A673 (cell line): ENCODE results near the gene SEL1L3. TPM values are rescaled to one million over a fixed set of nuclear protein-coding genes. Genes with fewer than 3 reads are reported as not detected.

Experiments
- BruUV-seq: library from RNA; stranded (reverse); fragments of 400-500 nt; replicated peaks from 2 replicates; lab custom pipeline; 2021; lab: Mats Ljungman, UMichigan
- CTCF ChIA-PET: fragments of 300-600 bp; sonication (Branson Sonifier 250); formaldehyde crosslinking; loops from one replicate; lab custom pipeline; 2022; ENCODE audit warnings: antibody characterized with exemption; lab: Charles Lee
- POLR2A ChIA-PET: fragments of 300-600 bp; sonication (Branson Sonifier 250); formaldehyde crosslinking; loops from one replicate; lab custom pipeline; 2022; ENCODE audit warnings: antibody characterized with exemption; ENCODE audit not compliant: low non-redundant PET; lab: Charles Lee
- DNase-seq: peaks from one replicate; pipeline ENCODE4 v3.0.0-alpha.2; 2015; ENCODE audit warnings: low spot score
- H3K27ac ChIP-seq: fragments of 200-600 bp; sonication (generic); 2 replicates; pipeline ENCODE4 v1.5.1; 2016; ENCODE audit warnings: mixed run types, low read depth, mild to moderate bottlenecking, mixed read lengths, antibody characterized with exemption, low read length; ENCODE audit not compliant: poor library complexity, severe bottlenecking
- H3K27me3 ChIP-seq: fragments of 200-600 bp; sonication (generic); replicated peaks from 2 replicates; pipeline ENCODE4 v1.6.1; 2017; ENCODE audit warnings: mixed run types, low read depth, mild to moderate bottlenecking, mixed read lengths, antibody characterized with exemption, low read length; ENCODE audit not compliant: insufficient read depth, poor library complexity
- H3K36me3 ChIP-seq: fragments of 200-600 bp; sonication (generic); 2 replicates; pipeline ENCODE4 v1.6.1; 2016; ENCODE audit warnings: mixed run types, mild to moderate bottlenecking, mixed read lengths, antibody characterized with exemption, low read length; ENCODE audit not compliant: insufficient read depth, poor library complexity, severe bottlenecking
- H3K4me1 ChIP-seq: fragments of 200-600 bp; sonication (generic); 2 replicates; pipeline ENCODE4 v1.6.1; 2017; ENCODE audit warnings: mixed run types, mild to moderate bottlenecking, mixed read lengths, antibody characterized with exemption, low read length; ENCODE audit not compliant: insufficient read depth, poor library complexity, severe bottlenecking
- H3K4me3 ChIP-seq: fragments of 200-600 bp; sonication (generic); 2 replicates; pipeline ENCODE4 v1.5.1; 2016; ENCODE audit warnings: low read depth, mixed run types, mild to moderate bottlenecking, mixed read lengths, low read length; ENCODE audit not compliant: poor library complexity, severe bottlenecking
- H3K9me3 ChIP-seq: fragments of 200-600 bp; sonication (generic); 2 replicates; pipeline ENCODE4 v1.6.1; 2016; ENCODE audit warnings: mixed run types, low read depth, mild to moderate bottlenecking, mixed read lengths, antibody characterized with exemption, low read length; ENCODE audit not compliant: poor library complexity, severe bottlenecking
- EZH2 ChIP-seq: fragments of 200-600 bp; sonication (generic); IDR thresholded peaks from 2 replicates; pipeline ENCODE4 v1.6.1; 2017; ENCODE audit warnings: borderline replicate concordance, low read depth, mild to moderate bottlenecking, mixed read lengths, antibody characterized with exemption, low read length; ENCODE audit not compliant: poor library complexity, severe bottlenecking
- intact Hi-C: fragments of 100-400 bp; cut with micrococcal nuclease; formaldehyde crosslinking; loops from one replicate; pipeline ENCODE4 v1.10.0; 2022; ENCODE audit not compliant: unreplicated experiment
- total RNA-seq: library from RNA; stranded (reverse); gene quantifications from 2 replicates; pipeline ENCODE4 v1.2.3, GENCODE V29; 2021
- TF ChIP-seq, protein P1 (sequence below): fragments of 300-800, 200-600 bp; sonication (generic); conservative IDR thresholded peaks from 2 replicates; pipeline ENCODE4 v1.5.1; 2017; ENCODE audit warnings: low read depth, mild to moderate bottlenecking, antibody characterized with exemption, low read length, moderate library complexity, mixed read lengths

SEL1L3 gene
- total RNA-seq, 1 experiment from 2014 or later, result 40.0 TPM

DNA sequence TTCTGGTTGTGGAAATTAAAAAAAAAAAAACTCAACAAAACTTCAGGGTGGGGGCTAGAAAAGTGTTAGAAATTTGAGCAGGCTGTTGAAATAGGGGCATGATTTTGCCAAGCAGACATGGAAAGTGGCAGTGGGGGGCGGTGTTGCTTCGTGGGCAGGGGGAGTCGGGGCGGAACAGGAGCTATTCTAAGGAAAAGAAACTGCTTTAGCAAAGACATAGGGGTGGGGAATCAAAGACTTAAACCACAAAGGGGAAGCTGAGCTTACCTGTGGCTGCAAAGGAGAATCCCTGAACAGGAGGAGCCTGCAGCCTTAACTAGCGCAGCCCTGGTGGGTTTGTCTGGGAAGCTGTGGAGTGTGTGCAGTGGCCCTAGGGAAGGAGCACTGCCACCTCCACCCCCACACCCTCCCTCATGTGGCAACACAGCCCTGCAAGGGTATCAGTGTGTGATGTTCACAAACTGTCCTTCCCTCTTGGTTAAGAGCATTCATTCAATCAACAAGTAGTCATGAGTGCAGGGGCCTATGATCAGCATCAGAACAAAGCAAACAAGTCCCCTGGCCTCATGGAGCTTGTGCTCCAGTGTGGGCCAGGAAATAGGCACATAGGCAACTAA, 20.5 kb downstream of the SEL1L3 start:
- Histone ChIP-seq H3K9me3 (no peaks in the 10 kb centered on the region), H3K36me3 (peaks cover 10% of the 10 kb centered on the region), H3K4me3 (no peak overlapping the region), H3K4me1 (no peaks in the 10 kb centered on the region), H3K27me3 (no peaks in the 10 kb centered on the region), H3K27ac (no peak overlapping the region)
- CTCF ChIA-PET, result no interaction called here
- POLR2A ChIA-PET, result no interaction called here
- BruUV-seq, result no TSS peak
- intact Hi-C loops, result no loop called here
- no peak for DNase-seq
- TF ChIP-seq, protein P1, sequence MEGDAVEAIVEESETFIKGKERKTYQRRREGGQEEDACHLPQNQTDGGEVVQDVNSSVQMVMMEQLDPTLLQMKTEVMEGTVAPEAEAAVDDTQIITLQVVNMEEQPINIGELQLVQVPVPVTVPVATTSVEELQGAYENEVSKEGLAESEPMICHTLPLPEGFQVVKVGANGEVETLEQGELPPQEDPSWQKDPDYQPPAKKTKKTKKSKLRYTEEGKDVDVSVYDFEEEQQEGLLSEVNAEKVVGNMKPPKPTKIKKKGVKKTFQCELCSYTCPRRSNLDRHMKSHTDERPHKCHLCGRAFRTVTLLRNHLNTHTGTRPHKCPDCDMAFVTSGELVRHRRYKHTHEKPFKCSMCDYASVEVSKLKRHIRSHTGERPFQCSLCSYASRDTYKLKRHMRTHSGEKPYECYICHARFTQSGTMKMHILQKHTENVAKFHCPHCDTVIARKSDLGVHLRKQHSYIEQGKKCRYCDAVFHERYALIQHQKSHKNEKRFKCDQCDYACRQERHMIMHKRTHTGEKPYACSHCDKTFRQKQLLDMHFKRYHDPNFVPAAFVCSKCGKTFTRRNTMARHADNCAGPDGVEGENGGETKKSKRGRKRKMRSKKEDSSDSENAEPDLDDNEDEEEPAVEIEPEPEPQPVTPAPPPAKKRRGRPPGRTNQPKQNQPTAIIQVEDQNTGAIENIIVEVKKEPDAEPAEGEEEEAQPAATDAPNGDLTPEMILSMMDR, result 0 out of 2 replicates have a peak, but pooled peaks have one; percentile 29
- TF ChIP-seq EZH2, result no peak

- Histone ChIP-seq H3K36me3 (no peaks in the 10 kb centered on the region), H3K9me3 (no peaks in the 10 kb centered on the region), H3K27me3 (no peaks in the 10 kb centered on the region), H3K27ac (no peak overlapping the region), H3K4me1 (no peaks in the 10 kb centered on the region), H3K4me3 (no peak overlapping the region)
- intact Hi-C loops, result no loop called here
- POLR2A ChIA-PET, result no interaction called here
- CTCF ChIA-PET, result no interaction called here
- TF ChIP-seq, protein P1, result no peak
- TF ChIP-seq EZH2, result no peak
- BruUV-seq, result no TSS peak
- DNase-seq, result no peak
Observed at GRCh38 chr4:25839687-25840086, 23.1 kb downstream of the SEL1L3 start.

DNA sequence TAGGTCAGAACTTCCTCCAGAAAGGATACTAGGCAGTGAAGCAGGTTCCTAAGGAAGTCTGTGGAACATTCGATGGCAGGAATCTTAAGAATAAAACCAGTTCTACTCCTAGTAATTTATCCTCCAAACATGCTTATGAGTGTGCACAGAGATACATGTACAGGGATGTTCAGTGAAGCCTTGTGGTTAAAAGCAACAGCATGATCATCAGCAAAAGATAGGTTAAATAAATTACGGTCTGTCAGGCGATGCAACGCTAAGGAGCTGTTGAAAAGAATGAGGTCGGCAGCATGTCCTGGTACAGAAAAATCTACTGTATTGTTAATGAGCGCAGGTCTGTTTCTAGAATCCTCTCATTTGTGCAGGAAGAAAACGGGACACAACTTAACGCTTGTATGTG, 23.6 kb downstream of the SEL1L3 start:
- Histone ChIP-seq H3K4me1 (no peaks in the 10 kb centered on the region), H3K36me3 (no peaks in the 10 kb centered on the region), H3K9me3 (no peaks in the 10 kb centered on the region), H3K27me3 (no peaks in the 10 kb centered on the region), H3K27ac (no peak overlapping the region), H3K4me3 (no peak overlapping the region)
- CTCF ChIA-PET, result no interaction called here
- BruUV-seq, result no TSS peak
- intact Hi-C loops, result no loop called here
- POLR2A ChIA-PET, result no interaction called here
- TF ChIP-seq, protein P1, result no peak
- DNase-seq, result no peak
